HEK293 (cell line): ENCODE data around the gene MED13L.

ENCODE experiments used
- KLF16 ChIP-seq: fragments of 450-650 bp; formaldehyde crosslinking; IDR thresholded peaks from 2 replicates; pipeline ENCODE4 v1.5.1; 2017; ENCODE audit warnings: missing biosample characterization, missing genetic modification characterization
- MEIS1 ChIP-seq: sonication (generic); formaldehyde crosslinking; IDR thresholded peaks from 2 replicates; pipeline ENCODE4 v1.8.1; 2022; ENCODE audit warnings: missing genetic modification reagents, mild to moderate bottlenecking, borderline replicate concordance
- OVOL3 ChIP-seq: fragments of 450-650 bp; formaldehyde crosslinking; IDR thresholded peaks from 2 replicates; pipeline ENCODE4 v1.5.1; 2016; ENCODE audit warnings: missing biosample characterization, missing genetic modification characterization
- REPIN1 ChIP-seq: fragments of 450-650 bp; formaldehyde crosslinking; IDR thresholded peaks from 2 replicates; pipeline ENCODE4 v1.5.1; 2017; ENCODE audit warnings: missing biosample characterization, missing genetic modification characterization, low read depth
- ZBTB20 ChIP-seq: fragments of 450-650 bp; formaldehyde crosslinking; IDR thresholded peaks from 2 replicates; pipeline ENCODE4 v1.5.1; 2016; ENCODE audit warnings: missing biosample characterization, missing genetic modification characterization
- ZBTB8A ChIP-seq: fragments of 450-650 bp; formaldehyde crosslinking; IDR thresholded peaks from 2 replicates; pipeline ENCODE4 v1.5.1; 2016; ENCODE audit warnings: missing biosample characterization, missing genetic modification characterization
- ZNF121 ChIP-seq: fragments of 450-650 bp; formaldehyde crosslinking; IDR thresholded peaks from 2 replicates; pipeline ENCODE4 v1.5.1; 2016; ENCODE audit warnings: missing biosample characterization, missing genetic modification characterization
- ZNF157 ChIP-seq: fragments of 450-650 bp; formaldehyde crosslinking; IDR thresholded peaks from 2 replicates; pipeline ENCODE4 v1.5.1; 2016; ENCODE audit warnings: missing biosample characterization, missing genetic modification characterization
- ZNF16 ChIP-seq: fragments of 450-650 bp; formaldehyde crosslinking; IDR thresholded peaks from 2 replicates; pipeline ENCODE4 v1.5.1; 2016; ENCODE audit warnings: low read depth, missing biosample characterization, missing genetic modification characterization
- ZNF202 ChIP-seq: fragments of 450-650 bp; formaldehyde crosslinking; IDR thresholded peaks from 2 replicates; pipeline ENCODE4 v1.5.1; 2016; ENCODE audit warnings: missing biosample characterization, missing genetic modification characterization, borderline replicate concordance
- ZNF324 ChIP-seq: fragments of 450-650 bp; formaldehyde crosslinking; IDR thresholded peaks from 2 replicates; pipeline ENCODE4 v1.5.1; 2016; ENCODE audit warnings: missing biosample characterization, missing genetic modification characterization
- ZNF335 ChIP-seq: fragments of 450-650 bp; formaldehyde crosslinking; conservative IDR thresholded peaks from 2 replicates; pipeline ENCODE4 v1.5.1; 2016; ENCODE audit warnings: missing biosample characterization, missing genetic modification characterization
- ZNF350 ChIP-seq: fragments of 450-650 bp; formaldehyde crosslinking; IDR thresholded peaks from 2 replicates; pipeline ENCODE4 v1.5.0; 2017; ENCODE audit warnings: missing biosample characterization, mild to moderate bottlenecking, missing genetic modification characterization
- ZNF530 ChIP-seq: fragments of 450-650 bp; formaldehyde crosslinking; IDR thresholded peaks from 2 replicates; pipeline ENCODE4 v1.5.1; 2016; ENCODE audit warnings: low read depth, missing biosample characterization, missing genetic modification characterization
- ZNF571 ChIP-seq: fragments of 450-650 bp; formaldehyde crosslinking; IDR thresholded peaks from 2 replicates; pipeline ENCODE4 v1.5.0; 2017; ENCODE audit warnings: missing biosample characterization, missing genetic modification characterization
- ZNF585B ChIP-seq: fragments of 450-650 bp; formaldehyde crosslinking; IDR thresholded peaks from 2 replicates; pipeline ENCODE4 v1.5.1; 2016; ENCODE audit warnings: missing biosample characterization, missing genetic modification characterization
- ZNF596 ChIP-seq: fragments of 450-650 bp; IDR thresholded peaks from 2 replicates; pipeline ENCODE4 v1.5.0; 2018; ENCODE audit warnings: missing biosample characterization, mild to moderate bottlenecking, missing genetic modification characterization, moderate library complexity
- ZNF629 ChIP-seq: fragments of 450-650 bp; formaldehyde crosslinking; IDR thresholded peaks from 2 replicates; pipeline ENCODE4 v1.5.1; 2017; ENCODE audit warnings: missing biosample characterization, missing genetic modification characterization
- ZNF660 ChIP-seq: fragments of 450-650 bp; IDR thresholded peaks from 2 replicates; pipeline ENCODE4 v1.5.1; 2018; ENCODE audit warnings: missing biosample characterization, mild to moderate bottlenecking, missing genetic modification characterization
- ZNF677 ChIP-seq: fragments of 450-650 bp; IDR thresholded peaks from 2 replicates; pipeline ENCODE4 v1.5.0; 2018; ENCODE audit warnings: missing biosample characterization, mild to moderate bottlenecking, missing genetic modification characterization, moderate library complexity
- TF ChIP-seq, protein P1 (sequence below): fragments of 450-650 bp; formaldehyde crosslinking; conservative IDR thresholded peaks from 2 replicates; pipeline ENCODE4 v1.5.1; 2016; ENCODE audit warnings: low read depth, missing biosample characterization, missing genetic modification characterization
- TF ChIP-seq, protein P2 (sequence below): fragments of 450-650 bp; formaldehyde crosslinking; IDR thresholded peaks from 2 replicates; pipeline ENCODE4 v1.5.1; 2017; ENCODE audit warnings: missing biosample characterization, missing genetic modification characterization
- TF ChIP-seq, protein P3 (sequence below): fragments of 450-650 bp; formaldehyde crosslinking; IDR thresholded peaks from 2 replicates; pipeline ENCODE4 v1.5.1; 2016; ENCODE audit warnings: missing biosample characterization, missing genetic modification characterization
- TF ChIP-seq, protein P4 (sequence below): fragments of 450-650 bp; formaldehyde crosslinking; IDR thresholded peaks from 2 replicates; pipeline ENCODE4 v1.5.1; 2017; ENCODE audit warnings: missing biosample characterization, missing genetic modification characterization
- TF ChIP-seq, protein P5 (sequence below): fragments of 450-650 bp; formaldehyde crosslinking; IDR thresholded peaks from 2 replicates; pipeline ENCODE4 v1.5.1; 2016; ENCODE audit warnings: missing biosample characterization, missing genetic modification characterization, low read depth
- TF ChIP-seq, protein P6 (sequence below): fragments of 450-650 bp; IDR thresholded peaks from 2 replicates; pipeline ENCODE4 v1.5.1; 2018; ENCODE audit warnings: missing biosample characterization, mild to moderate bottlenecking, missing genetic modification characterization
- TF ChIP-seq, protein P7 (sequence below): fragments of 450-650 bp; IDR thresholded peaks from 2 replicates; pipeline ENCODE4 v1.5.1; 2018; ENCODE audit warnings: missing biosample characterization, missing genetic modification characterization

The MED13L gene

DNA sequence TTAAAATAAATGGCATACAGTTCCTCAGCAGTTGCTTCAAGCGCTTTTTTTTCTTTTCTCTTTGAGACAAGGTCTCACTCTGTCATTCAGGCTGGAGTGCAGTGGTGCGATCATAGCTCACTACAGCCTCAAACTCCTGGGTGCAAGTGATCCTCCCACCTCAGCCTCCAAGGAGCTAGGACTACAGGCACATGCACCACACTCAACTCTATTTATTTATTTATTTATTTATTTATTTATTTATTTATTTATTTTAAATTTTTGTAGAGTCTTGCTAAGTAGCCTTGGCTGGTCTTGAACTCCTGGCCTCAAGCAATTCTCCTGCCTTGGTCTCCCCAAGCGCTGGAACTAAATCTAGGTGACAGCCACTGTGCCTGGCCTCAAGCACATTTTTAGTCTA lies 132.0 kb downstream of the MED13L start (continued):
- TF ChIP-seq, protein P1, sequence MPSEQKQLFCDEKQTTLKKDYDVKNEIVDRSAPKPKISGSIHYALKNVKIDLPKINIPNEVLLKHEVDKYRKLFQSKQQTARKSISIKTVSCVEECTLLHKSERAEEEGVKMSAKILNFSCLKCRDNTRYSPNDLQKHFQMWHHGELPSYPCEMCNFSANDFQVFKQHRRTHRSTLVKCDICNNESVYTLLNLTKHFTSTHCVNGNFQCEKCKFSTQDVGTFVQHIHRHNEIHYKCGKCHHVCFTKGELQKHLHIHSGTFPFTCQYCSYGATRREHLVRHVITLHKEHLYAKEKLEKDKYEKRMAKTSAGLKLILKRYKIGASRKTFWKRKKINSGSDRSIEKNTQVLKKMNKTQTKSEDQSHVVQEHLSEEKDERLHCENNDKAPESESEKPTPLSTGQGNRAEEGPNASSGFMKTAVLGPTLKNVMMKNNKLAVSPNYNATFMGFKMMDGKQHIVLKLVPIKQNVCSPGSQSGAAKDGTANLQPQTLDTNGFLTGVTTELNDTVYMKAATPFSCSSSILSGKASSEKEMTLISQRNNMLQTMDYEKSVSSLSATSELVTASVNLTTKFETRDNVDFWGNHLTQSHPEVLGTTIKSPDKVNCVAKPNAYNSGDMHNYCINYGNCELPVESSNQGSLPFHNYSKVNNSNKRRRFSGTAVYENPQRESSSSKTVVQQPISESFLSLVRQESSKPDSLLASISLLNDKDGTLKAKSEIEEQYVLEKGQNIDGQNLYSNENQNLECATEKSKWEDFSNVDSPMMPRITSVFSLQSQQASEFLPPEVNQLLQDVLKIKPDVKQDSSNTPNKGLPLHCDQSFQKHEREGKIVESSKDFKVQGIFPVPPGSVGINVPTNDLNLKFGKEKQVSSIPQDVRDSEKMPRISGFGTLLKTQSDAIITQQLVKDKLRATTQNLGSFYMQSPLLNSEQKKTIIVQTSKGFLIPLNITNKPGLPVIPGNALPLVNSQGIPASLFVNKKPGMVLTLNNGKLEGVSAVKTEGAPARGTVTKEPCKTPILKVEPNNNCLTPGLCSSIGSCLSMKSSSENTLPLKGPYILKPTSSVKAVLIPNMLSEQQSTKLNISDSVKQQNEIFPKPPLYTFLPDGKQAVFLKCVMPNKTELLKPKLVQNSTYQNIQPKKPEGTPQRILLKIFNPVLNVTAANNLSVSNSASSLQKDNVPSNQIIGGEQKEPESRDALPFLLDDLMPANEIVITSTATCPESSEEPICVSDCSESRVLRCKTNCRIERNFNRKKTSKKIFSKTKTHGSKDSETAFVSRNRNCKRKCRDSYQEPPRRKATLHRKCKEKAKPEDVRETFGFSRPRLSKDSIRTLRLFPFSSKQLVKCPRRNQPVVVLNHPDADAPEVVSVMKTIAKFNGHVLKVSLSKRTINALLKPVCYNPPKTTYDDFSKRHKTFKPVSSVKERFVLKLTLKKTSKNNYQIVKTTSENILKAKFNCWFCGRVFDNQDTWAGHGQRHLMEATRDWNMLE (tag by site-specific recombination), result peak; percentile 94
- TF ChIP-seq ZNF629 (tag by site-specific recombination) (peak; percentile 60; the same call in 1 of the 2 replicates), ZNF677 (tag by site-specific recombination) (no peak), ZBTB20 (tag by site-specific recombination) (no peak), ZNF571 (no peak), ZNF324 (no peak), ZNF530 (peak; percentile 52; the same call in 1 of the 2 replicates), ZNF202 (peak; percentile 66; the same call in 1 of the 2 replicates), KLF16 (tag by site-specific recombination) (no peak), ZNF157 (tag by site-specific recombination) (no peak), ZNF660 (tag by site-specific recombination) (no peak), MEIS1 (CRISPR knock-in tag) (no peak), ZNF596 (tag by site-specific recombination) (no peak), ZNF16 (tag by site-specific recombination) (0 out of 2 replicates have a peak, but pooled peaks have one; percentile 24), REPIN1 (no peak), OVOL3 (tag by site-specific recombination) (peak; percentile 68; the same call in 1 of the 2 replicates), ZBTB8A (tag by site-specific recombination) (peak; percentile 85), ZNF585B (tag by site-specific recombination) (no peak), ZNF350 (no peak), ZNF121 (tag by site-specific recombination) (no peak), ZNF335 (tag by site-specific recombination) (no peak)
- TF ChIP-seq, protein P2, sequence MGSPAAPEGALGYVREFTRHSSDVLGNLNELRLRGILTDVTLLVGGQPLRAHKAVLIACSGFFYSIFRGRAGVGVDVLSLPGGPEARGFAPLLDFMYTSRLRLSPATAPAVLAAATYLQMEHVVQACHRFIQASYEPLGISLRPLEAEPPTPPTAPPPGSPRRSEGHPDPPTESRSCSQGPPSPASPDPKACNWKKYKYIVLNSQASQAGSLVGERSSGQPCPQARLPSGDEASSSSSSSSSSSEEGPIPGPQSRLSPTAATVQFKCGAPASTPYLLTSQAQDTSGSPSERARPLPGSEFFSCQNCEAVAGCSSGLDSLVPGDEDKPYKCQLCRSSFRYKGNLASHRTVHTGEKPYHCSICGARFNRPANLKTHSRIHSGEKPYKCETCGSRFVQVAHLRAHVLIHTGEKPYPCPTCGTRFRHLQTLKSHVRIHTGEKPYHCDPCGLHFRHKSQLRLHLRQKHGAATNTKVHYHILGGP (tag by site-specific recombination), result no peak
- TF ChIP-seq, protein P3, sequence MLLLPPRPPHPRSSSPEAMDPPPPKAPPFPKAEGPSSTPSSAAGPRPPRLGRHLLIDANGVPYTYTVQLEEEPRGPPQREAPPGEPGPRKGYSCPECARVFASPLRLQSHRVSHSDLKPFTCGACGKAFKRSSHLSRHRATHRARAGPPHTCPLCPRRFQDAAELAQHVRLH (tag by site-specific recombination), result peak; percentile 50; the same call in 1 of the 2 replicates
- TF ChIP-seq, protein P4, sequence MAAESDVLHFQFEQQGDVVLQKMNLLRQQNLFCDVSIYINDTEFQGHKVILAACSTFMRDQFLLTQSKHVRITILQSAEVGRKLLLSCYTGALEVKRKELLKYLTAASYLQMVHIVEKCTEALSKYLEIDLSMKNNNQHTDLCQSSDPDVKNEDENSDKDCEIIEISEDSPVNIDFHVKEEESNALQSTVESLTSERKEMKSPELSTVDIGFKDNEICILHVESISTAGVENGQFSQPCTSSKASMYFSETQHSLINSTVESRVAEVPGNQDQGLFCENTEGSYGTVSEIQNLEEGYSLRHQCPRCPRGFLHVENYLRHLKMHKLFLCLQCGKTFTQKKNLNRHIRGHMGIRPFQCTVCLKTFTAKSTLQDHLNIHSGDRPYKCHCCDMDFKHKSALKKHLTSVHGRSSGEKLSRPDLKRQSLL, result no peak
- TF ChIP-seq, protein P5, sequence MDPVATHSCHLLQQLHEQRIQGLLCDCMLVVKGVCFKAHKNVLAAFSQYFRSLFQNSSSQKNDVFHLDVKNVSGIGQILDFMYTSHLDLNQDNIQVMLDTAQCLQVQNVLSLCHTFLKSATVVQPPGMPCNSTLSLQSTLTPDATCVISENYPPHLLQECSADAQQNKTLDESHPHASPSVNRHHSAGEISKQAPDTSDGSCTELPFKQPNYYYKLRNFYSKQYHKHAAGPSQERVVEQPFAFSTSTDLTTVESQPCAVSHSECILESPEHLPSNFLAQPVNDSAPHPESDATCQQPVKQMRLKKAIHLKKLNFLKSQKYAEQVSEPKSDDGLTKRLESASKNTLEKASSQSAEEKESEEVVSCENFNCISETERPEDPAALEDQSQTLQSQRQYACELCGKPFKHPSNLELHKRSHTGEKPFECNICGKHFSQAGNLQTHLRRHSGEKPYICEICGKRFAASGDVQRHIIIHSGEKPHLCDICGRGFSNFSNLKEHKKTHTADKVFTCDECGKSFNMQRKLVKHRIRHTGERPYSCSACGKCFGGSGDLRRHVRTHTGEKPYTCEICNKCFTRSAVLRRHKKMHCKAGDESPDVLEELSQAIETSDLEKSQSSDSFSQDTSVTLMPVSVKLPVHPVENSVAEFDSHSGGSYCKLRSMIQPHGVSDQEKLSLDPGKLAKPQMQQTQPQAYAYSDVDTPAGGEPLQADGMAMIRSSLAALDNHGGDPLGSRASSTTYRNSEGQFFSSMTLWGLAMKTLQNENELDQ (tag by site-specific recombination), result no peak
- TF ChIP-seq, protein P6, sequence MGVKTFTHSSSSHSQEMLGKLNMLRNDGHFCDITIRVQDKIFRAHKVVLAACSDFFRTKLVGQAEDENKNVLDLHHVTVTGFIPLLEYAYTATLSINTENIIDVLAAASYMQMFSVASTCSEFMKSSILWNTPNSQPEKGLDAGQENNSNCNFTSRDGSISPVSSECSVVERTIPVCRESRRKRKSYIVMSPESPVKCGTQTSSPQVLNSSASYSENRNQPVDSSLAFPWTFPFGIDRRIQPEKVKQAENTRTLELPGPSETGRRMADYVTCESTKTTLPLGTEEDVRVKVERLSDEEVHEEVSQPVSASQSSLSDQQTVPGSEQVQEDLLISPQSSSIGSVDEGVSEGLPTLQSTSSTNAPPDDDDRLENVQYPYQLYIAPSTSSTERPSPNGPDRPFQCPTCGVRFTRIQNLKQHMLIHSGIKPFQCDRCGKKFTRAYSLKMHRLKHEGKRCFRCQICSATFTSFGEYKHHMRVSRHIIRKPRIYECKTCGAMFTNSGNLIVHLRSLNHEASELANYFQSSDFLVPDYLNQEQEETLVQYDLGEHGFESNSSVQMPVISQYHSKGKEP, result no peak
- TF ChIP-seq, protein P7, sequence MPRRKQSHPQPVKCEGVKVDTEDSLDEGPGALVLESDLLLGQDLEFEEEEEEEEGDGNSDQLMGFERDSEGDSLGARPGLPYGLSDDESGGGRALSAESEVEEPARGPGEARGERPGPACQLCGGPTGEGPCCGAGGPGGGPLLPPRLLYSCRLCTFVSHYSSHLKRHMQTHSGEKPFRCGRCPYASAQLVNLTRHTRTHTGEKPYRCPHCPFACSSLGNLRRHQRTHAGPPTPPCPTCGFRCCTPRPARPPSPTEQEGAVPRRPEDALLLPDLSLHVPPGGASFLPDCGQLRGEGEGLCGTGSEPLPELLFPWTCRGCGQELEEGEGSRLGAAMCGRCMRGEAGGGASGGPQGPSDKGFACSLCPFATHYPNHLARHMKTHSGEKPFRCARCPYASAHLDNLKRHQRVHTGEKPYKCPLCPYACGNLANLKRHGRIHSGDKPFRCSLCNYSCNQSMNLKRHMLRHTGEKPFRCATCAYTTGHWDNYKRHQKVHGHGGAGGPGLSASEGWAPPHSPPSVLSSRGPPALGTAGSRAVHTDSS (tag by site-specific recombination), result no peak
